Stimulated activated naive CD8-positive, alpha-beta T cell treated with anti-CD3 and anti-CD28 coated beads, Interleukin-15, amount 100 ng/mL, for 72 hours (primary cell): ENCODE measurements around the gene EIPR1.

Source experiments
- ATAC-seq: fragments of 150-1000 bp; cut with Tn5 transposase; 2 replicates; pipeline ENCODE4 v1.10.0; 2021; ENCODE audit warnings: mild to moderate bottlenecking, moderate library complexity
- DNase-seq, 2 donors: peaks; one replicate each; pipeline ENCODE4 v3.0.0; 2021 to 2022
- H3K27ac Mint-ChIP-seq, 2 donors: one replicate each; pipeline ENCODE4 v1.8.0; 2022; ENCODE audit warnings: mild to moderate bottlenecking in 2 of 2, mixed read lengths in 2 of 2, moderate library complexity in 2 of 2
- H3K27me3 Mint-ChIP-seq: one replicate; pipeline ENCODE4 v1.8.0; 2022; ENCODE audit warnings: mixed read lengths
- H3K4me1 Mint-ChIP-seq: one replicate; pipeline ENCODE4 v1.8.0; 2022; ENCODE audit warnings: mild to moderate bottlenecking, mixed read lengths
- H3K4me3 Mint-ChIP-seq, 2 donors: one replicate each; pipeline ENCODE4 v1.8.0; 2022; ENCODE audit warnings: mild to moderate bottlenecking in 2 of 2, mixed read lengths in 2 of 2, moderate library complexity in 1 of 2
- H3K9me3 Mint-ChIP-seq, 2 donors: one replicate each; pipeline ENCODE4 v1.8.0; 2022; ENCODE audit warnings: mixed read lengths in 2 of 2

Gene EIPR1

DNA sequence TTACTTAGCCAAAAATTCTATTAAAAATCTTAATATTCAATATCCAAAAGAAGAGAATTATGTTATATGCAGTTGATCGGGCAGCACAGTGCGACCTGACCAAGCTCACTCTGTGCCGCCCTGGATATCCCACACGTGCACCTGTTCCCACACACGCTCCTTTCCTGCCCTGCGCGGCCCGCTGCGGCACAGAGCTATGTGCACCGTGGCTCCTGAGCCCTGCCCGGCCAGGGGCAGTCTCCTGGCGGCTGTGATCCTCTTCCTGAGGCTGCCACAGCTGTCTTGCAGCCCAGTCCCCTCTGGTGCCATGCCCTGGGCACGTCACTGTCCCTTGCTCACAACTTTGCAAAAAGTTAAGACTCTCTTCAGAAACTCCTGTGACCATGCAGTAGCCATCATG, 31.2 kb upstream of the EIPR1 start:
- Mint-ChIP-seq H3K27ac (no peak overlapping the region), H3K4me1 (peaks cover 14% of the 10 kb centered on the region), H3K27me3 (no peaks in the 10 kb centered on the region), H3K4me3 (no peak overlapping the region), H3K9me3 (no peaks in the 10 kb centered on the region)
- ATAC-seq: no peak
- DNase-seq: no peak

DNA sequence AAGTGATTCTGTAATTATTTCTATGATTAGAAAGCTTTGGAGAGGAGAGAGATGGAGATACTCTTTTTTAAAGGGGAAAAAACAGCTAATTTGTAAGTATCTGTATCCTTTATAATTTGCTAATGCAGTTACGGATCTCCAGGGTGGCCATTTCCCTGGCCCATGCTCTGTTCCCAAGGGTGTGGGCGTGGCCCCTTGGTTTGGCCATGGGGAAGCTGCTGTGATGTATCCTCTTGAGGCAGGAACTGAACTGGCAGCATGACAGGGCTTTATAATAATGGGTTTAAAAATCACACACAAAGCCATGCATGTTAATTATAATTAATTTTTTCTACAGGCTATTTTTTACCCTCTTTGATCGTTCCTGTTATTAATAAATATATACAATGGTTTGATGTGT, 28.9 kb upstream of the EIPR1 start:
- Mint-ChIP-seq H3K27me3 (no peaks in the 10 kb centered on the region), H3K4me1 (peaks cover 14% of the 10 kb centered on the region), H3K27ac (no peak overlapping the region), H3K4me3 (no peak overlapping the region), H3K9me3 (no peaks in the 10 kb centered on the region)
- no peak for ATAC-seq
- no peak for DNase-seq

DNA sequence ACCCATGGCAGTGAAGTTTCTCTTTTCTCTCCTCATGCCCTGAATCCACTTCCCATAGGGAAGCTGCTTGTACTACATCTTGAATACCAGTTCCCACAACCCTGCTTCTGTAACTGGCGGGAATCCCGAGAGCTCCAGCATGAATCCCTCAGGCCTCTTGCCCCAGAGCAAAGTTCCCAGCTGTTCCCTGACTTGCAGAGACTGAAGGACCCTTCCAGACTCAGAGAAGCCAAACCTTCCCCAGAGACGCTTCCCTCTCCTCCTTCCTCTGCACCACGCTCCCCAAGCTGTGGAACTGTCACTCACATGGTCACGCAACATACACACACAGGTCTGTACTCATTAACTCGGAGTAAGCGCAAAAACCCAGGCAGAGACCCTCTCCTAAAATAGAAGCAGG, 28.3 kb upstream of the EIPR1 start:
- Mint-ChIP-seq H3K9me3 (no peaks in the 10 kb centered on the region), H3K27ac (no peak overlapping the region), H3K4me1 (peaks cover 14% of the 10 kb centered on the region), H3K27me3 (no peaks in the 10 kb centered on the region), H3K4me3 (no peak overlapping the region)
- DNase-seq (no peak), ATAC-seq (no peak)

DNA sequence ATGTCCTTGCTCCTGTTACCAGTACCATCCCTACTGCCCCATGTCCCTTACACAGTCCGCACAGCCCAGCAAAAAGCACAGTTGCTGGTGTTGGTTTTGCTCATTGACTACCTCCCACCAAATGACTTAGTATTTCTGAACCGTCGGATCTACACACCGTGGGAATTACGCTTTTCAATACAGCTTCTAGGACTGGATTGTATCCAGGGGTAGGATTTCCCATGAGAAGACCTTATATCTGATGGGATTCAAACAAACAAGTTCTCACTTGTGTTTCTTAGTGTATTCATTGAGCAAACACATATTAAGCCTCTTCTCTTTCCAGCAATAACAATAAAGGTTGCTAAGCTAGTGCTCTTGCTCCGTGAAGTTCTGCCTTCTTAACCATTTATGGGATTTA, 27.7 kb upstream of the EIPR1 start:
- DNase-seq (no peak), ATAC-seq (no peak)
- Mint-ChIP-seq H3K4me1 (peaks cover 17% of the 10 kb centered on the region), H3K4me3 (no peak overlapping the region), H3K27me3 (no peaks in the 10 kb centered on the region), H3K27ac (peak overlapping the region in 1 of 2 donors; percentile 54), H3K9me3 (no peaks in the 10 kb centered on the region)

DNA sequence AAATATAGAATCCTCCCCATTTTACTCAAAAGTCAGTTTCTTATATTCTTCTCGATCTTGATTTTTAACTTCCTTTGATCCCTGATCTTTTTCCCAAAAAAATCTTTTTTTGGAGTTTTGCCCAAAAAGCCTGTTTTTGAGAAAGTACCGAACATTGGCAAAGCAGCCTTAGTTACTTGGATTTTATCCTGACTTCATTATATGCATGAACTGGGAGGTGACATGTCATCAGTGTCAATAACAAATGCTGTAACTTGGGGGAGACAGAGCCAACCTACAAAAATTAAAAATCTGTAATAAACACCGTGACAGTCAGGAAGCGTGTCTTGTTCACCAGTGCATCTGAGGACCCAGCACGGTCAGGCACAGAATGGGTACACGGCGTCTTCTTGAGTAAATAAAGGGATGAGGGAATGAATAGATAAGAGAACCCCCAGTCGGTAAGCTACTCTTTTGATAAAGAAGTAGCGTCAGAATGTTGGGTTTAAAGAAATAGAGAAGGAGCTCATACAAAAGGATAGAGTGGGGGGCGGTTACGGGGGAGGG, 26.8 kb upstream of the EIPR1 start:
- Mint-ChIP-seq H3K4me3 (no peak overlapping the region), H3K27me3 (no peaks in the 10 kb centered on the region), H3K9me3 (no peaks in the 10 kb centered on the region), H3K27ac (peak overlapping the region in 1 of 2 donors; percentile 54), H3K4me1 (peaks cover 24% of the 10 kb centered on the region)
- ATAC-seq: no peak
- no peak for DNase-seq

- H3K4me1 Mint-ChIP-seq: peaks cover 24% of the 10 kb centered on the region
- no peak for DNase-seq
- no peak for ATAC-seq
- H3K9me3 Mint-ChIP-seq: no peaks in the 10 kb centered on the region
- no peak overlapping the region for H3K4me3 Mint-ChIP-seq
- H3K27ac Mint-ChIP-seq: no peak overlapping the region
- H3K27me3 Mint-ChIP-seq: no peaks in the 10 kb centered on the region
Observed at GRCh38 chr2:3403587-3404334, 26.1 kb upstream of the EIPR1 start.

DNA sequence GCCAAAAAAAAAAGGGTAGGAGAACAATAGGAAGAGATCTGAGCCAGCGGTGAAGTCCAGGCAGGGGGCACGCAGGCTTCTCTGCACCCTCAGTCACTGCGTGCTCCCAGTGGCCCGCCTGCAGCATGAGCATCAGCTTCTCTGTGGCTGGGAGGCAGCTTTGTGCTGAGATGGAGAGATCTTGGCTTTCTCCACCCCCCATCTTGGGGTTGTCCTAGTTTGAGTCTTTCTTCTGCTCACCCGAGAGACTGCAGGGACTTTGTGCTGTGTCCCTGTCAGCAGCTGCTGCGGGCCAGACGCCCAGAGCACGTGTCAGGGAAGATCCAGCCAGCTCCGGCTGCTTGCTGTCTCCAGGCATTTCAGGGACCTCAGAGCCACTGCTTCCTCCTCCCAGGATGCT, 22.2 kb upstream of the EIPR1 start:
- Mint-ChIP-seq H3K27ac (no peak overlapping the region), H3K4me1 (peaks cover 16% of the 10 kb centered on the region), H3K4me3 (no peak overlapping the region), H3K9me3 (peaks cover 10 to 21% of the 10 kb centered on the region in 2 donors), H3K27me3 (no peaks in the 10 kb centered on the region)
- DNase-seq (no peak), ATAC-seq (no peak)

- H3K4me1 Mint-ChIP-seq: peaks cover 13% of the 10 kb centered on the region
- no peak overlapping the region for H3K27ac Mint-ChIP-seq
- DNase-seq (no peak), ATAC-seq (no peak)
- peaks cover 10 to 21% of the 10 kb centered on the region in 2 donors for H3K9me3 Mint-ChIP-seq
- H3K4me3 Mint-ChIP-seq: no peak overlapping the region
- no peaks in the 10 kb centered on the region for H3K27me3 Mint-ChIP-seq
Observed at GRCh38 chr2:3399381-3399780, 21.8 kb upstream of the EIPR1 start.

DNA sequence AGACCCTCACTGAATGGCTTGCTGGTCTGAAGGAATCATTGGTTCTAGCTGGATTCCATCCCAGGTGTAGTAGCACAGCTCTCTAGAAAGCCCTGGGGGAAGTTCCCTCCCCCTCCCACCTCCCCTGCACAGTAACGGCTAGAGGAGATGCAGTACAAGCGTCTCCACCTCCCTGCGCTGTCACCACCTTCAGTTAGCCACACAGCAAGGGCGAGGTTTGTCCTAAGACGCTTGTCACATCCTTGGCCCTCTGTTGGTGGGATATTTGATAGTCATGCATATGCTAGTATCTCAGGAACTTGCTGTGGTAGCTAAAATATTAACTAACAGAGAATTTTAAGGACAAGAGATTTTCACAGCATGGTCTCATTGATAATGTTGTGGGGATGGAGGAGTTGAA, 21.2 kb upstream of the EIPR1 start:
- ATAC-seq (no peak), DNase-seq (no peak)
- H3K9me3 Mint-ChIP-seq: peaks cover 10 to 21% of the 10 kb centered on the region in 2 donors
- no peak overlapping the region for H3K4me3 Mint-ChIP-seq
- no peak overlapping the region for H3K27ac Mint-ChIP-seq
- H3K27me3 Mint-ChIP-seq: no peaks in the 10 kb centered on the region
- H3K4me1 Mint-ChIP-seq: peaks cover 10% of the 10 kb centered on the region

- DNase-seq: no peak
- no peaks in the 10 kb centered on the region for H3K27me3 Mint-ChIP-seq
- no peak overlapping the region for H3K27ac Mint-ChIP-seq
- peaks cover 10 to 21% of the 10 kb centered on the region in 2 donors for H3K9me3 Mint-ChIP-seq
- no peak for ATAC-seq
- H3K4me1 Mint-ChIP-seq: peaks cover 15% of the 10 kb centered on the region
- no peak overlapping the region for H3K4me3 Mint-ChIP-seq
Observed at GRCh38 chr2:3396920-3397559, 19.4 kb upstream of the EIPR1 start.

GRCh38 chr2:3392216-3392615, 14.6 kb upstream of the EIPR1 start:
- DNase-seq (no peak), ATAC-seq (no peak)
- Mint-ChIP-seq H3K4me1 (peaks cover 24% of the 10 kb centered on the region), H3K27ac (no peak overlapping the region), H3K27me3 (no peaks in the 10 kb centered on the region), H3K9me3 (peaks cover 10 to 12% of the 10 kb centered on the region in 2 donors), H3K4me3 (no peak overlapping the region)

DNA sequence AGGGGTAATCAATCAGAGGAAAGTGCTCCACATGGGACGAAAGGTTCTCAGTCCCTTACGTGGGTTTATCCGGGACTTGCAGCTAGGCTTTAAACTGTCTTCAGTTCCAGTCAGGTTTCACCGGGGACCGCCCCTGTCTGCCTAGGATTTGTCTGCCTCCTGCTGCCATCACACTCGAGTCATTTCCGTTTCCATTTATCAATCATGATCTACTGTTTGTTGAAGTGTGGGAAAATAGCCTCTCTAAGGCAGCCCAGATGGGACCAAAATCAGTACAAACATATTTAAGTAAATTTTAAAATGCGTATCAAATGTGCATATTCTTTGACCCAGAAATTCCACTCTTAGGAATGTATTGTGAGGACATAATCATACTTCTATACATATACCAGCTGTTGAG, 12.4 kb upstream of the EIPR1 start:
- no peaks in the 10 kb centered on the region for H3K27me3 Mint-ChIP-seq
- H3K4me3 Mint-ChIP-seq: no peak overlapping the region
- H3K9me3 Mint-ChIP-seq: no peaks in the 10 kb centered on the region
- peaks cover 24% of the 10 kb centered on the region for H3K4me1 Mint-ChIP-seq
- H3K27ac Mint-ChIP-seq: no peak overlapping the region
- DNase-seq (no peak), ATAC-seq (no peak)

DNA sequence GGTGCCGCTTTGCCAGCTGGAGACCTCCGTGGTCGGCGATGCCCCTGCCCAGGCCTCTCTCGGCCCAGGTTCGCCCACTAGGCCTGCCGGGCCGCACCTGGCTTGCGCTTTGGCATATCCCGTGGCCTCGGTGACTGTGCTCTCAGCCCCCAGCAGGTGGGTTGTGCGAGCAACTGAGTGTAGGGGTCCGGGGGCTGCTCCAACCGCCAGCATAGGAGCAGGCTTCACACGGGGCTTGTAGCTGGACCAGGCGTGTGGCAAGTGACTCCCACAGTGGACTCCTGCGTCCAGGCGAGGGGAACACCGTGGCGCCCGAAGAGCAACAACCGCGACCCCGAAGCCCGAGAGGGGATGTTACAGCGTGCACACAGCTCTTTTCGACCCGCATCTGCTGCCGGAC, 11.6 kb upstream of the EIPR1 start:
- H3K9me3 Mint-ChIP-seq: no peaks in the 10 kb centered on the region
- no peak for ATAC-seq
- no peak overlapping the region for H3K4me3 Mint-ChIP-seq
- no peak overlapping the region for H3K27ac Mint-ChIP-seq
- no peaks in the 10 kb centered on the region for H3K27me3 Mint-ChIP-seq
- DNase-seq: no peak
- peaks cover 24% of the 10 kb centered on the region for H3K4me1 Mint-ChIP-seq

- no peak overlapping the region for H3K27ac Mint-ChIP-seq
- no peak for ATAC-seq
- no peak overlapping the region for H3K4me3 Mint-ChIP-seq
- H3K4me1 Mint-ChIP-seq: peaks cover 24% of the 10 kb centered on the region
- no peaks in the 10 kb centered on the region for H3K9me3 Mint-ChIP-seq
- DNase-seq: no peak
- H3K27me3 Mint-ChIP-seq: no peaks in the 10 kb centered on the region
Observed at GRCh38 chr2:3388412-3388738, 10.8 kb upstream of the EIPR1 start.

DNA sequence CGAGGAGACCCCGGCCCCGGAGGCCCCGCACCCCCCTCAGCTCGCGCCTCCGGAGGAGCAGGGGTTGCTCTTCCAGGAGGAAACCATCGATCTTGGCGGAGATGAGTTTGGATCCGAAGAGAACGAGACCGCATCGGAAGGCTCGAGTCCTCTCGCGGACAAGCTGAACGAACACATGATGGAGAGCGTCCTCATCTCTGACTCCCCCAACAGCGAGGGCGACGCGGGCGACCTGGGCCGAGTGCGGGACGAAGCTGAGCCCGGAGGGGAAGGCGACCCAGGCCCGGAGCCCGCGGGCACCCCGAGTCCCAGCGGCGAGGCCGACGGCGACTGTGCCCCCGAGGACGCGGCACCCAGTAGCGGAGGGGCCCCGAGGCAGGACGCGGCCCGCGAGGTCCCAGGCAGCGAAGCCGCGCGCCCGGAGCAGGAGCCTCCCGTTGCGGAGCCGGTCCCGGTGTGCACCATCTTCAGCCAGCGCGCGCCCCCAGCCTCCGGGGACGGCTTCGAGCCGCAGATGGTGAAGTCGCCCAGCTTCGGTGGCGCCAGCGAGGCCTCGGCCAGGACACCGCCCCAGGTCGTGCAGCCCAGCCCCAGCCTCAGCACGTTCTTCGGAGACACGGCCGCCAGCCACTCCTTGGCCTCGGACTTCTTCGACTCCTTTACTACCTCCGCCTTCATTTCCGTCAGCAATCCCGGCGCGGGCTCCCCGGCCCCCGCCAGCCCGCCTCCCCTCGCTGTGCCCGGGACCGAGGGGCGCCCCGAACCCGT, 10.2 kb upstream of the EIPR1 start:
- Mint-ChIP-seq H3K9me3 (no peaks in the 10 kb centered on the region), H3K27me3 (no peaks in the 10 kb centered on the region), H3K4me1 (peaks cover 24% of the 10 kb centered on the region), H3K27ac (no peak overlapping the region), H3K4me3 (no peak overlapping the region)
- ATAC-seq (peak; percentile 81), DNase-seq (no peak)

DNA sequence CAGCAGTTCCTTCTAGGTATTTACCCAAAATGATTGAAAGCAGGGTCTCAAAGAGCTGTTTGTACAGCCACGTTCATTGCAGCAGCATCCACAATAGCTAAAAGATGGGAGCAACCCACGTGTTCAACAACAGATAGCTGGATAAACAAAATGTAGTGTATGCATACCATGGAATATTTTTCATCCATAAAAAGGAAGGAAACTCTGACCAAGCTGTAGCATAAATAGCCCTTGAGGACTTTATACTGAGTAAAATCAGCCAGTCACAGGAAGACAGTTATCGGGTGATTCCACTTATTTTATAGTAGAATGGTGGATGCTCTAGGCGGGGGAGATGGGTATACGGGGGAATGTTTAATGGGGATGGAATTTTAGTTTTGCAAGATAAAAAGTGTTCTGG, 9.4 kb upstream of the EIPR1 start:
- DNase-seq (no peak), ATAC-seq (no peak)
- Mint-ChIP-seq H3K4me3 (no peak overlapping the region), H3K9me3 (no peaks in the 10 kb centered on the region), H3K27me3 (no peaks in the 10 kb centered on the region), H3K27ac (peak overlapping the region in 1 of 2 donors; percentile 6), H3K4me1 (peaks cover 19% of the 10 kb centered on the region)
